H1 (cell line): ENCODE data around the gene ZNF738. TPM values are rescaled to one million over a fixed set of nuclear protein-coding genes. Genes with fewer than 3 reads are reported as not detected.

Experiments
- CTCF ChIA-PET: fragments of 300-600 bp; sonication (Branson Sonifier 250); formaldehyde crosslinking; loops from one replicate; lab custom pipeline; 2021; ENCODE audit not compliant: partially characterized antibody; lab: Charles Lee
- POLR2A ChIA-PET: fragments of 300-600 bp; sonication (Branson Sonifier 250); formaldehyde crosslinking; loops from one replicate; lab custom pipeline; 2021; ENCODE audit warnings: inconsistent platforms; ENCODE audit not compliant: partially characterized antibody; lab: Charles Lee
- DNase-seq, 2 experiments: peaks; one replicate each; pipeline versions ENCODE4 v3.0.0 to v3.0.0-alpha.2; 2010 to 2022; ENCODE audit warnings: low spot score in 2 of 2, low read depth in 1 of 2, mixed read lengths in 1 of 2
- FAIRE-seq: peaks from 2 replicates; lab custom pipeline; 2011; peaks lifted over from hg19 to GRCh38; lab: Jason Lieb, UNC
- H2AFZ ChIP-seq: 2 replicates; pipeline ENCODE4 v1.8.1; 2012; ENCODE audit warnings: low read length, inconsistent platforms
- H2AK5ac ChIP-seq: 2 replicates; pipeline ENCODE4 v1.6.1; 2013; ENCODE audit warnings: low read depth, low read length
- H2BK120ac ChIP-seq: replicated peaks from 2 replicates; pipeline ENCODE3; 2013; ENCODE audit warnings: low read depth, low read length, inconsistent platforms
- H2BK12ac ChIP-seq: 2 replicates; pipeline ENCODE4 v1.6.1; 2013; ENCODE audit warnings: low read depth, low read length
- H2BK15ac ChIP-seq: 2 replicates; pipeline ENCODE4 v1.6.1; 2013; ENCODE audit warnings: low read length
- H2BK20ac ChIP-seq: 2 replicates; pipeline ENCODE4 v1.6.1; 2013; ENCODE audit warnings: low read length
- H2BK5ac ChIP-seq: 2 replicates; pipeline ENCODE4 v1.6.1; 2013; ENCODE audit warnings: low read depth, low read length
- H3K14ac ChIP-seq: 2 replicates; pipeline ENCODE4 v1.6.1; 2013; ENCODE audit warnings: inconsistent platforms; ENCODE audit not compliant: insufficient read length
- H3K18ac ChIP-seq: 2 replicates; pipeline ENCODE4 v1.6.1; 2013; ENCODE audit warnings: low read length; ENCODE audit errors: extremely low read depth
- H3K23ac ChIP-seq: 2 replicates; pipeline ENCODE4 v1.6.1; 2013; ENCODE audit warnings: inconsistent platforms; ENCODE audit not compliant: insufficient read length
- H3K23me2 ChIP-seq: 2 replicates; pipeline ENCODE4 v1.6.1; 2013; ENCODE audit warnings: low read depth, low read length
- H3K27ac ChIP-seq: 2 replicates; pipeline ENCODE4 v1.6.1; 2011; ENCODE audit warnings: low read depth, low read length, inconsistent platforms
- H3K27me3 ChIP-seq, 4 experiments: replicated peaks in 1 of 4; 1 replicate in 1 of 4; 2 replicates in 3 of 4; pipeline versions ENCODE4 v1.6.1 to v1.8.1; 2011 to 2013; ENCODE audit warnings: low read length in 3 of 4, mild to moderate bottlenecking in 3 of 4, inconsistent platforms in 2 of 4, mixed read lengths in 2 of 4, moderate library complexity in 1 of 4; ENCODE audit not compliant: control insufficient read depth in 3 of 4, insufficient read depth in 3 of 4; ENCODE audit errors: extremely low read depth in 1 of 4
- H3K36me3 ChIP-seq, 4 experiments: 2 replicates each; pipeline versions ENCODE4 v1.6.1 to v1.8.1; 2011 to 2013; ENCODE audit warnings: mild to moderate bottlenecking in 4 of 4, low read length in 3 of 4, moderate library complexity in 2 of 4, control low read depth in 1 of 4, inconsistent platforms in 1 of 4; ENCODE audit not compliant: insufficient read depth in 4 of 4, control insufficient read depth in 2 of 4
- H3K4ac ChIP-seq: replicated peaks from 2 replicates; pipeline ENCODE3; 2013; ENCODE audit warnings: low read length, low read depth, mixed read lengths, inconsistent platforms; ENCODE audit not compliant: insufficient read length
- H3K4me1 ChIP-seq, 4 experiments: replicated peaks in 1 of 4; 1 replicate in 1 of 4; 2 replicates in 3 of 4; pipeline versions ENCODE4 v1.6.1 to v1.8.1; 2011 to 2013; ENCODE audit warnings: low read length in 3 of 4, inconsistent platforms in 2 of 4, mixed read lengths in 1 of 4; ENCODE audit not compliant: insufficient read depth in 4 of 4, control insufficient read depth in 3 of 4
- H3K4me2 ChIP-seq, 2 experiments: 2 replicates each; pipeline versions ENCODE4 v1.6.1 to v1.8.1; 2011 to 2013; ENCODE audit warnings: low read depth in 2 of 2, low read length in 2 of 2, control low read depth in 1 of 2, inconsistent platforms in 1 of 2, mild to moderate bottlenecking in 1 of 2; ENCODE audit not compliant: insufficient read depth in 1 of 2
- H3K4me3 ChIP-seq, 4 experiments: fragments of 200-600, 300-600 bp in 1 of 4; sonication (generic), shearing (Covaris generic), sonication (Bioruptor Twin) in 1 of 4; 2 replicates each; pipeline versions ENCODE4 v1.5.1 to v1.8.1; 2011 to 2016; ENCODE audit warnings: low read length in 4 of 4, low read depth in 3 of 4, control low read depth in 2 of 4, inconsistent platforms in 2 of 4, mild to moderate bottlenecking in 2 of 4, mixed read lengths in 1 of 4, moderate library complexity in 1 of 4; ENCODE audit not compliant: insufficient read depth in 2 of 4; ENCODE audit errors: extremely low read depth in 1 of 4
- H3K56ac ChIP-seq: replicated peaks from 2 replicates; pipeline ENCODE3; 2013; ENCODE audit warnings: low read depth, mild to moderate bottlenecking, mixed read lengths, low read length, inconsistent platforms; ENCODE audit not compliant: insufficient read length
- H3K79me1 ChIP-seq: 2 replicates; pipeline ENCODE4 v1.6.1; 2013; ENCODE audit warnings: low read depth, low read length, control low read depth
- H3K79me2 ChIP-seq, 2 experiments: 2 replicates each; pipeline versions ENCODE4 v1.6.1 to v1.8.1; 2012 to 2013; ENCODE audit warnings: low read length in 2 of 2, mild to moderate bottlenecking in 2 of 2, inconsistent platforms in 1 of 2; ENCODE audit not compliant: insufficient read depth in 2 of 2, control insufficient read depth in 1 of 2
- H3K9ac ChIP-seq, 4 experiments: replicated peaks in 1 of 4; 1 replicate in 1 of 4; 2 replicates in 3 of 4; pipeline versions ENCODE4 v1.6.1 to v1.8.1; 2011 to 2013; ENCODE audit warnings: low read depth in 3 of 4, low read length in 3 of 4, control low read depth in 2 of 4, mild to moderate bottlenecking in 2 of 4, moderate library complexity in 2 of 4, inconsistent platforms in 1 of 4; ENCODE audit errors: extremely low read depth in 1 of 4
- H3K9me3 ChIP-seq, 2 experiments: 2 replicates each; pipeline versions ENCODE4 v1.6.1 to v1.8.1; 2012 to 2013; ENCODE audit warnings: mild to moderate bottlenecking in 2 of 2, moderate library complexity in 2 of 2, control low read depth in 1 of 2, inconsistent platforms in 1 of 2, low read depth in 1 of 2, low read length in 1 of 2, mixed read lengths in 1 of 2; ENCODE audit not compliant: insufficient read depth in 2 of 2
- H4K20me1 ChIP-seq, 2 experiments: replicated peaks in 1 of 2; 2 replicates each; pipeline versions ENCODE3 to v1.8.1; 2011 to 2013; ENCODE audit warnings: inconsistent platforms in 2 of 2, low read length in 2 of 2, mild to moderate bottlenecking in 1 of 2; ENCODE audit not compliant: insufficient read depth in 2 of 2, control insufficient read depth in 1 of 2
- H4K5ac ChIP-seq: 2 replicates; pipeline ENCODE4 v1.6.1; 2013; ENCODE audit warnings: low read length, low read depth, mixed read lengths, inconsistent platforms; ENCODE audit not compliant: insufficient read length
- H4K8ac ChIP-seq: 2 replicates; pipeline ENCODE4 v1.8.0; 2013; ENCODE audit warnings: mild to moderate bottlenecking, moderate library complexity, low read length, inconsistent platforms; ENCODE audit not compliant: insufficient read depth; ENCODE audit errors: extremely low read depth
- H4K91ac ChIP-seq: replicated peaks from 2 replicates; pipeline ENCODE3; 2013; ENCODE audit warnings: low read length, mixed read lengths, inconsistent platforms; ENCODE audit not compliant: insufficient read length
- ASH2L ChIP-seq: fragments of 200-600, 300-600 bp; sonication (generic); IDR thresholded peaks from one replicate; pipeline ENCODE4 v1.7.1; 2017; ENCODE audit warnings: low read length
- CBX8 ChIP-seq: fragments of 300-800, 300-1000 bp; sonication (generic); IDR thresholded peaks from 2 replicates; pipeline ENCODE4 v1.7.1; 2016; ENCODE audit warnings: low read depth, low read length, borderline replicate concordance
- PHF8 ChIP-seq: fragments of 200-600 bp; sonication (generic); conservative IDR thresholded peaks from 2 replicates; pipeline ENCODE4 v1.7.1; 2012; ENCODE audit warnings: low read depth, mild to moderate bottlenecking, inconsistent platforms, low read length, moderate library complexity
- RNF2 ChIP-seq: fragments of 200-900, 300-1000 bp; sonication (generic); IDR thresholded peaks from 2 replicates; pipeline ENCODE4 v1.7.1; 2016; ENCODE audit warnings: borderline replicate concordance, low read depth, mild to moderate bottlenecking, antibody characterized with exemption, low read length; ENCODE audit not compliant: poor library complexity, severe bottlenecking; ENCODE audit errors: missing control alignments
- YY1 ChIP-seq: IDR thresholded peaks from 2 replicates; pipeline ENCODE4 v1.6.1; 2011; ENCODE audit warnings: low read depth, mild to moderate bottlenecking, low read length
- WGBS, 2 experiments: shearing (Covaris generic) in 1 of 2; methylation state at CpG; one replicate each; pipeline versions ENCODE4 v1.1.6 to v1.1.7; 2013 to 2015; ENCODE audit warnings: low lambda C conversion rate in 2 of 2, mixed read lengths in 2 of 2, inconsistent platforms in 1 of 2, low coverage in 1 of 2, missing lambda C conversion rate in 1 of 2; ENCODE audit not compliant: insufficient replicate concordance in 2 of 2, insufficient coverage in 1 of 2, insufficient read length in 1 of 2; ENCODE audit errors: extremely low coverage in 1 of 2, missing lambda C conversion rate in 1 of 2; 5-methylcytosine and 5-hydroxymethylcytosine counted together
- polyA plus RNA-seq, 7 experiments: library from polyadenylated mRNA; depleted of rRNA in 3 of 7; stranded (reverse) in 5 of 7; unstranded in 2 of 7; fragments of >200 nt in 5 of 7; fragments of 200-250 nt in 2 of 7; gene quantifications; 1 replicate in 5 of 7; 2 replicates in 1 of 7; 4 replicates in 1 of 7; pipeline versions ENCODE4 v1.2.1 to v1.2.3, GENCODE V29; 2011 to 2013; ENCODE audit warnings: missing spikeins in 2 of 7, mixed read lengths in 2 of 7
- total RNA-seq: library from RNA; stranded (reverse); fragmentation: NEBNext Ultra II Directional; extraction: Animal tissue kit (Norgen Biotek cat#: 25700); gene quantifications from 2 replicates; pipeline ENCODE4 v1.2.1, GENCODE V29; 2021

ZNF738 gene
- total and polyA plus RNA-seq, 2 of the 8 experiments (the other 6 are each of a cell fraction or from before 2014, with no cell fraction given): 78.1 to 148 TPM

- no peak for DNase-seq
These were observed 30.4 kb upstream of the ZNF738 start for GRCh38 chr19:21328406-21328805.

More at GRCh38 chr19:21328406-21328805, 30.4 kb upstream of the ZNF738 start:
- Histone ChIP-seq H2AFZ (no peak overlapping the region), H2AK5ac (no peak overlapping the region), H3K9me3 (peaks cover 2 to 5% of the 10 kb centered on the region in 2 experiments; a peak in 1 of 4 replicates), H3K79me1 (no peaks in the 10 kb centered on the region; the same call in 1 of the 2 replicates), H2BK20ac (no peak overlapping the region), H3K9ac (peak overlapping the region; percentile 86 to 99 (median 96)), H3K23ac (no peak overlapping the region), H3K23me2 (no peaks in the 10 kb centered on the region), H2BK12ac (no peak overlapping the region), H3K4me1 (peaks cover 0 to 7% (median 0%) of the 10 kb centered on the region in 4 experiments; a peak in 2 of 7 replicates), H4K5ac (no peak overlapping the region), H3K4ac (no peak overlapping the region), H3K4me3 (peak overlapping the region; percentile 89 to 98 (median 95)), H4K8ac (no peak overlapping the region), H3K14ac (no peak overlapping the region), H3K18ac (no peak overlapping the region; the same call in 1 of the 2 replicates), H4K91ac (no peak overlapping the region), H2BK120ac (no peak overlapping the region), H3K4me2 (peak overlapping the region; percentile 75 to 80), H2BK5ac (no peak overlapping the region), H2BK15ac (no peak overlapping the region), H3K36me3 (peaks cover 0 to 20% (median 5%) of the 10 kb centered on the region in 4 experiments; a peak in 5 of 8 replicates), H3K27me3 (no peaks in the 10 kb centered on the region), H3K27ac (peak overlapping the region; percentile 98; the same call in 1 of the 2 replicates), H3K79me2 (peaks cover 0 to 52% of the 10 kb centered on the region in 2 experiments; a peak in 3 of 4 replicates), H4K20me1 (no peaks in the 10 kb centered on the region), H3K56ac (no peak overlapping the region)
- ChIA-PET POLR2A (interaction anchor here (0.8 to 3.6 kb wide), 27 partner anchors 8 to 524 kb away, joined by 3 to 37 read pairs (median 6); partner anchors contain the start of genes ZNF429, ZNF43 and ZNF738), CTCF (interaction anchor here (0.6 to 1.6 kb wide), 2 partner anchors 9 to 155 kb away, joined by 3 to 5 read pairs; no protein-coding TSS in a partner anchor)
- TF ChIP-seq YY1: no peak
- TF ChIP-seq RNF2: no peak
- TF ChIP-seq CBX8: no peak
- no peak for TF ChIP-seq PHF8
- TF ChIP-seq ASH2L: no peak
- WGBS, 2 experiments: 3% methylated on average over 6 of the region's 6 CpGs; no CpG with 5 or more reads in 1 of the 2 experiments
- FAIRE-seq: no peak
